Measurements from ENCODE around the gene ADCY1. TPM values are rescaled to one million over a fixed set of nuclear protein-coding genes. Genes with fewer than 3 reads are reported as not detected.

ADCY1 gene
- total RNA-seq, 1 donor from 2014 or later: 2.4 TPM

- intact Hi-C loops (cut with DNase I): no loop called here
- no peak for TF ChIP-seq CTCF (IDR thresholded peaks at IDR 0.05)
- Histone ChIP-seq H3K27ac (no peak overlapping the region), H3K9me3 (no peaks in the 10 kb centered on the region), H3K27me3 (ENCODE audit: low read depth) (no peaks in the 10 kb centered on the region), H3K36me3 (no peaks in the 10 kb centered on the region), H3K4me3 (no peak overlapping the region), H3K4me1 (no peaks in the 10 kb centered on the region)
- no peak for DNase-seq
- no peak for ATAC-seq
These were observed 49.7 kb downstream of the ADCY1 start for GRCh38 chr7:45623740-45624391.

GRCh38 chr7:45624392-45624760 lies 50.2 kb downstream of the ADCY1 start:
- ATAC-seq (no peak), DNase-seq (no peak)
- no peaks in the 10 kb centered on the region for H3K4me1 ChIP-seq
- no peak for TF ChIP-seq CTCF (IDR thresholded peaks at IDR 0.05)
- H3K27ac ChIP-seq: no peak overlapping the region
- H3K27me3 ChIP-seq (ENCODE audit: low read depth): no peaks in the 10 kb centered on the region
- H3K36me3 ChIP-seq: no peaks in the 10 kb centered on the region
- no peaks in the 10 kb centered on the region for H3K9me3 ChIP-seq
- no peak overlapping the region for H3K4me3 ChIP-seq
- intact Hi-C loops (cut with DNase I): no loop called here

GRCh38 chr7:45625067-45625466 lies 50.9 kb downstream of the ADCY1 start:
- Histone ChIP-seq H3K9me3 (no peaks in the 10 kb centered on the region), H3K36me3 (no peaks in the 10 kb centered on the region), H3K4me3 (no peak overlapping the region), H3K27me3 (ENCODE audit: low read depth) (no peaks in the 10 kb centered on the region), H3K27ac (no peak overlapping the region), H3K4me1 (no peaks in the 10 kb centered on the region)
- ATAC-seq: no peak
- TF ChIP-seq CTCF (IDR thresholded peaks at IDR 0.05): no peak
- intact Hi-C loops (cut with DNase I): no loop called here
- no peak for DNase-seq

- no peak overlapping the region for H3K27ac ChIP-seq
- H3K9me3 ChIP-seq: no peaks in the 10 kb centered on the region
- no peak for TF ChIP-seq CTCF (IDR thresholded peaks at IDR 0.05)
- ATAC-seq: no peak
- no peaks in the 10 kb centered on the region for H3K4me1 ChIP-seq
- intact Hi-C loops (cut with DNase I): no loop called here
- H3K36me3 ChIP-seq: no peaks in the 10 kb centered on the region
- no peak overlapping the region for H3K4me3 ChIP-seq
- no peak for DNase-seq
- no peaks in the 10 kb centered on the region for H3K27me3 ChIP-seq (ENCODE audit: low read depth)
These were observed 51.7 kb downstream of the ADCY1 start for GRCh38 chr7:45625714-45626440.

- ATAC-seq (no peak), DNase-seq (no peak)
- intact Hi-C loops (cut with DNase I): no loop called here
- TF ChIP-seq CTCF (IDR thresholded peaks at IDR 0.05): no peak
- Histone ChIP-seq H3K4me3 (no peak overlapping the region), H3K27ac (no peak overlapping the region), H3K27me3 (ENCODE audit: low read depth) (no peaks in the 10 kb centered on the region), H3K9me3 (no peaks in the 10 kb centered on the region), H3K36me3 (no peaks in the 10 kb centered on the region), H3K4me1 (no peaks in the 10 kb centered on the region)
These were observed 52.6 kb downstream of the ADCY1 start for GRCh38 chr7:45626441-45627430.
